ENCODE measurements around the gene R3HCC1L.

R3HCC1L gene

GRCh38 chr10:98231417-98231816 lies 97.0 kb downstream of the R3HCC1L start:
- no peak for DNase-seq (ENCODE audit: low read depth)

GRCh38 chr10:98235846-98236245 lies 101.4 kb downstream of the R3HCC1L start:
- DNase-seq (ENCODE audit: low read depth) = no peak

- no peak for DNase-seq (ENCODE audit: low read depth)
Observed at GRCh38 chr10:98236862-98237261, 102.4 kb downstream of the R3HCC1L start.

GRCh38 chr10:98238391-98238790 lies 103.9 kb downstream of the R3HCC1L start:
- no peak for DNase-seq (ENCODE audit: low read depth)

- no peak for DNase-seq (ENCODE audit: low read depth)
Observed at GRCh38 chr10:98240524-98240923, 106.1 kb downstream of the R3HCC1L start.

- no peak for DNase-seq (ENCODE audit: low read depth)
Observed at GRCh38 chr10:98242823-98243222, 108.4 kb downstream of the R3HCC1L start.

GRCh38 chr10:98244141-98244540 lies 109.7 kb downstream of the R3HCC1L start:
- DNase-seq (ENCODE audit: low read depth) = no peak

- DNase-seq (ENCODE audit: low read depth) = no peak
Observed at GRCh38 chr10:98244586-98244985, 110.1 kb downstream of the R3HCC1L start.

GRCh38 chr10:98246911-98247805 lies 112.7 kb downstream of the R3HCC1L start:
- DNase-seq (ENCODE audit: low read depth) = no peak

- no peak for DNase-seq (ENCODE audit: low read depth)
Observed at GRCh38 chr10:98248018-98248417, 113.6 kb downstream of the R3HCC1L start.

GRCh38 chr10:98249134-98249533 lies 114.7 kb downstream of the R3HCC1L start:
- no peak for DNase-seq (ENCODE audit: low read depth)

- no peak for DNase-seq (ENCODE audit: low read depth)
Observed at GRCh38 chr10:98251399-98251798, 116.9 kb downstream of the R3HCC1L start.

GRCh38 chr10:98252464-98252863 lies 118.0 kb downstream of the R3HCC1L start:
- no peak for DNase-seq (ENCODE audit: low read depth)

GRCh38 chr10:98253499-98253898 lies 119.0 kb downstream of the R3HCC1L start:
- DNase-seq (ENCODE audit: low read depth) = no peak

- DNase-seq (ENCODE audit: low read depth) = no peak
Observed at GRCh38 chr10:98254234-98254974, 119.9 kb downstream of the R3HCC1L start.

- DNase-seq (ENCODE audit: low read depth) = no peak
Observed at GRCh38 chr10:98255146-98255877, 120.9 kb downstream of the R3HCC1L start.

GRCh38 chr10:98256692-98257091 lies 122.2 kb downstream of the R3HCC1L start:
- DNase-seq (ENCODE audit: low read depth) = no peak

GRCh38 chr10:98257198-98257597 lies 122.7 kb downstream of the R3HCC1L start:
- no peak for DNase-seq (ENCODE audit: low read depth)

GRCh38 chr10:98257961-98258360 lies 123.5 kb downstream of the R3HCC1L start:
- no peak for DNase-seq (ENCODE audit: low read depth)

- no peak for DNase-seq (ENCODE audit: low read depth)
Observed at GRCh38 chr10:98258683-98259454, 124.4 kb downstream of the R3HCC1L start.

- no peak for DNase-seq (ENCODE audit: low read depth)
Observed at GRCh38 chr10:98259606-98260315, 125.3 kb downstream of the R3HCC1L start.
